Neural progenitor cell (in vitro differentiated cells): Measurements from ENCODE around the gene MYO1C. TPM values are rescaled to one million over a fixed set of nuclear protein-coding genes. Genes with fewer than 3 reads are reported as not detected.

ENCODE experiments used
- DNase-seq: peaks from one replicate; pipeline ENCODE4 v3.0.0-alpha.2; 2016; ENCODE audit warnings: low spot score
- H2AFZ ChIP-seq: fragments of 200-600 bp; sonication (generic); replicated peaks from 2 replicates; pipeline ENCODE4 v1.6.1; 2016; ENCODE audit warnings: antibody characterized with exemption
- H3F3A ChIP-seq: fragments of 200-600 bp; sonication (generic); 2 replicates; pipeline ENCODE4 v1.6.1; 2016; ENCODE audit warnings: antibody characterized with exemption, low read depth
- H3K27ac ChIP-seq: fragments of 200-600 bp; sonication (generic); 2 replicates; pipeline ENCODE4 v1.5.1; 2016; ENCODE audit warnings: mild to moderate bottlenecking
- H3K27me3 ChIP-seq: fragments of 200-600 bp; sonication (generic); 2 replicates; pipeline ENCODE4 v1.6.1; 2016; ENCODE audit warnings: mild to moderate bottlenecking, moderate library complexity
- H3K36me3 ChIP-seq: fragments of 200-600 bp; sonication (generic); 2 replicates; pipeline ENCODE4 v1.5.1; 2016
- H3K4me1 ChIP-seq: fragments of 200-600 bp; sonication (generic); 2 replicates; pipeline ENCODE4 v1.6.1; 2016; ENCODE audit warnings: mixed run types
- H3K4me2 ChIP-seq: fragments of 200-600 bp; sonication (generic); 2 replicates; pipeline ENCODE4 v1.6.1; 2016
- H3K4me3 ChIP-seq: fragments of 200-600 bp; sonication (generic); 2 replicates; pipeline ENCODE4 v1.5.1; 2016
- H3K79me2 ChIP-seq: fragments of 200-600 bp; sonication (generic); 2 replicates; pipeline ENCODE4 v1.6.1; 2016; ENCODE audit warnings: low read depth
- H3K9ac ChIP-seq: fragments of 200-600 bp; sonication (generic); 2 replicates; pipeline ENCODE4 v1.6.1; 2016
- H3K9me3 ChIP-seq: fragments of 200-600 bp; sonication (generic); 2 replicates; pipeline ENCODE4 v1.5.1; 2016; ENCODE audit warnings: low read depth
- H4K20me1 ChIP-seq: fragments of 200-600 bp; sonication (generic); 2 replicates; pipeline ENCODE4 v1.6.1; 2016; ENCODE audit warnings: low read depth
- H3K27ac Mint-ChIP-seq: 3 replicates; pipeline ENCODE4 v1.8.0; 2021; ENCODE audit warnings: mixed read lengths
- H3K27me3 Mint-ChIP-seq: 2 replicates; pipeline ENCODE4 v1.8.0; 2022; ENCODE audit warnings: low read depth, mild to moderate bottlenecking, inconsistent platforms, moderate library complexity, mixed read lengths; ENCODE audit not compliant: insufficient read depth
- H3K36me3 Mint-ChIP-seq: 3 replicates; pipeline ENCODE4 v1.8.0; 2021; ENCODE audit warnings: mixed read lengths
- H3K4me1 Mint-ChIP-seq: 3 replicates; pipeline ENCODE4 v1.8.0; 2021; ENCODE audit warnings: mixed read lengths
- H3K4me3 Mint-ChIP-seq: 3 replicates; pipeline ENCODE4 v1.8.0; 2021; ENCODE audit warnings: mild to moderate bottlenecking, moderate library complexity, mixed read lengths
- H3K9me3 Mint-ChIP-seq: 3 replicates; pipeline ENCODE4 v1.8.0; 2020; ENCODE audit warnings: mixed read lengths
- EZH2 ChIP-seq: fragments of 200-600 bp; sonication (generic); IDR thresholded peaks from 2 replicates; pipeline ENCODE4 v1.6.1; 2017; ENCODE audit warnings: antibody characterized with exemption, mild to moderate bottlenecking, moderate library complexity
- EZH2phosphoT487 ChIP-seq: fragments of 200-600 bp; sonication (generic); IDR thresholded peaks from 2 replicates; pipeline ENCODE4 v1.6.1; 2017; ENCODE audit warnings: antibody characterized with exemption
- total RNA-seq: library from RNA; depleted of rRNA; stranded (reverse); fragments of >200 nt; gene quantifications from 2 replicates; pipeline ENCODE4 v1.2.3, GENCODE V29; 2015; ENCODE audit warnings: low replicate concordance
- TF ChIP-seq, protein P1 (sequence below): fragments of 200-600 bp; sonication (generic); IDR thresholded peaks from 2 replicates; pipeline ENCODE4 v1.5.1; 2017; ENCODE audit warnings: antibody characterized with exemption, mild to moderate bottlenecking

Gene MYO1C
- total RNA-seq, 1 donor from 2014 or later: 28.7 TPM

DNA sequence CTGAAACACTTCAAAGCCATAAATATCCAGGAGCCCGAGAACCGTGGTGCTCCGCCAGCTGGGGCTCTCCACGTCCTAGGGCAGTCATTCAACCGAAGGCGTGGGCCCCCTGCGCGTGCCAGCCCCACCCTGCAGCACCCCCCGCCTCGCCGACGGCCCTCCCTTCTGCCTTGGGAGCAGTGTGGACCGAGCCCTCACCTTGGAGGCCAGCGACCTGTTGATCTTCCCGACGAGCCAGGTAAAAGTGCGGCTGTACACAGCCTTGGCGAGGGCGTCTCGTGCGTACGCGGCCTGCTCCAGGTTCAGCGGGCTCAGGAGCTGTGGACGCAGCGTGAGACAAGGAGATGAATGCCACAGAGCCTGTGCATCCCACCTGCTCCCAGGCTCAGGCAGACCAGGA lies 14.1 kb downstream of the MYO1C start:
- H3K27ac Mint-ChIP-seq: no peak overlapping the region
- TF ChIP-seq, protein P1, sequence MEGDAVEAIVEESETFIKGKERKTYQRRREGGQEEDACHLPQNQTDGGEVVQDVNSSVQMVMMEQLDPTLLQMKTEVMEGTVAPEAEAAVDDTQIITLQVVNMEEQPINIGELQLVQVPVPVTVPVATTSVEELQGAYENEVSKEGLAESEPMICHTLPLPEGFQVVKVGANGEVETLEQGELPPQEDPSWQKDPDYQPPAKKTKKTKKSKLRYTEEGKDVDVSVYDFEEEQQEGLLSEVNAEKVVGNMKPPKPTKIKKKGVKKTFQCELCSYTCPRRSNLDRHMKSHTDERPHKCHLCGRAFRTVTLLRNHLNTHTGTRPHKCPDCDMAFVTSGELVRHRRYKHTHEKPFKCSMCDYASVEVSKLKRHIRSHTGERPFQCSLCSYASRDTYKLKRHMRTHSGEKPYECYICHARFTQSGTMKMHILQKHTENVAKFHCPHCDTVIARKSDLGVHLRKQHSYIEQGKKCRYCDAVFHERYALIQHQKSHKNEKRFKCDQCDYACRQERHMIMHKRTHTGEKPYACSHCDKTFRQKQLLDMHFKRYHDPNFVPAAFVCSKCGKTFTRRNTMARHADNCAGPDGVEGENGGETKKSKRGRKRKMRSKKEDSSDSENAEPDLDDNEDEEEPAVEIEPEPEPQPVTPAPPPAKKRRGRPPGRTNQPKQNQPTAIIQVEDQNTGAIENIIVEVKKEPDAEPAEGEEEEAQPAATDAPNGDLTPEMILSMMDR: no peak
- TF ChIP-seq EZH2phosphoT487 (no peak), EZH2 (no peak)
- no peaks in the 10 kb centered on the region for H3K9me3 Mint-ChIP-seq

DNA sequence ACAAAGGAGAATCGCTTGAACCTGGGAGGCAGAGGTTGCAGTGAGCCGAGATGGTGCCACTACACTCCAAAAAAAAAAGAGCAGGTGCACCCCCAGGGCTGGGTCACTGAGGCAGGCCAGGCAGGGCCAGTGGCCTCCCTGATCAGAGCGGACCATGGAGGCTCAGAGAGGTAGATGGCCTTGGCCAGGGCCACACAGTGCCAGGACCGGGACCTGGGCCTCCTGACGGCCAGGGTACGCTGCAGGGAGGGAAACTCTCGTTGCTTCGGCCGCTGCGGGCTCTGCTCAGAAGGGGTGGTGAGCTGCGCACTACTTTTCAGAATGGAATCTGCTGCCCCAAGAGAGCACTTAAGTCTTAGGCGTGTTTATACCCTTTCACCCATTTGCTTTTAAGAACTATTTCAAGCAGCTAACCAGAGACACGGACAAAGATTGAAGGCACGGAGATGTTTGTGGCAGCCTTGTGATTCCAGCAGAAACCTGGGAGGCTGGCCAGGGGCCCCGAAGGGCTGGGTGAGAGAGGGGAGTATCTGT lies 17.1 kb downstream of the MYO1C start:
- peaks cover 5% of the 10 kb centered on the region for H3K27me3 Mint-ChIP-seq
- peaks cover 4% of the 10 kb centered on the region for H3K4me1 ChIP-seq
- no peak for DNase-seq
- no peaks in the 10 kb centered on the region for H3K9me3 Mint-ChIP-seq
- no peak overlapping the region for H3K9ac ChIP-seq
- H3K4me3 ChIP-seq: no peak overlapping the region
- no peaks in the 10 kb centered on the region for H3K9me3 ChIP-seq
- no peaks in the 10 kb centered on the region for H4K20me1 ChIP-seq
- H3K4me2 ChIP-seq: no peak overlapping the region
- TF ChIP-seq, protein P1: no peak
- TF ChIP-seq EZH2: no peak
- no peak for TF ChIP-seq EZH2phosphoT487
- H3K4me3 Mint-ChIP-seq: no peak overlapping the region
- H3K36me3 Mint-ChIP-seq: no peaks in the 10 kb centered on the region
- no peak overlapping the region for H3K27ac ChIP-seq
- peaks cover 22% of the 10 kb centered on the region for H3K4me1 Mint-ChIP-seq
- no peaks in the 10 kb centered on the region for H3K36me3 ChIP-seq
- no peaks in the 10 kb centered on the region for H3K79me2 ChIP-seq
- H3K27ac Mint-ChIP-seq: no peak overlapping the region
- no peaks in the 10 kb centered on the region for H3K27me3 ChIP-seq
- H3F3A ChIP-seq: no peaks in the 10 kb centered on the region
- no peak overlapping the region for H2AFZ ChIP-seq

More for the DNA sequence above, 14.1 kb downstream of the MYO1C start:
- Mint-ChIP-seq H3K27me3 (peaks cover 2% of the 10 kb centered on the region), H3K4me1 (peaks cover 15% of the 10 kb centered on the region), H3K36me3 (peaks cover 10% of the 10 kb centered on the region), H3K4me3 (no peak overlapping the region)
- no peaks in the 10 kb centered on the region for H4K20me1 ChIP-seq
- H3K9ac ChIP-seq: no peak overlapping the region
- H3K36me3 ChIP-seq: no peaks in the 10 kb centered on the region
- no peak overlapping the region for H3K27ac ChIP-seq
- DNase-seq: no peak
- no peaks in the 10 kb centered on the region for H3K4me1 ChIP-seq
- no peak overlapping the region for H3K4me3 ChIP-seq
- H3K4me2 ChIP-seq: no peak overlapping the region
- no peak overlapping the region for H2AFZ ChIP-seq
- H3K9me3 ChIP-seq: no peaks in the 10 kb centered on the region
- H3K79me2 ChIP-seq: no peaks in the 10 kb centered on the region
- H3K27me3 ChIP-seq: no peaks in the 10 kb centered on the region
- no peaks in the 10 kb centered on the region for H3F3A ChIP-seq

DNA sequence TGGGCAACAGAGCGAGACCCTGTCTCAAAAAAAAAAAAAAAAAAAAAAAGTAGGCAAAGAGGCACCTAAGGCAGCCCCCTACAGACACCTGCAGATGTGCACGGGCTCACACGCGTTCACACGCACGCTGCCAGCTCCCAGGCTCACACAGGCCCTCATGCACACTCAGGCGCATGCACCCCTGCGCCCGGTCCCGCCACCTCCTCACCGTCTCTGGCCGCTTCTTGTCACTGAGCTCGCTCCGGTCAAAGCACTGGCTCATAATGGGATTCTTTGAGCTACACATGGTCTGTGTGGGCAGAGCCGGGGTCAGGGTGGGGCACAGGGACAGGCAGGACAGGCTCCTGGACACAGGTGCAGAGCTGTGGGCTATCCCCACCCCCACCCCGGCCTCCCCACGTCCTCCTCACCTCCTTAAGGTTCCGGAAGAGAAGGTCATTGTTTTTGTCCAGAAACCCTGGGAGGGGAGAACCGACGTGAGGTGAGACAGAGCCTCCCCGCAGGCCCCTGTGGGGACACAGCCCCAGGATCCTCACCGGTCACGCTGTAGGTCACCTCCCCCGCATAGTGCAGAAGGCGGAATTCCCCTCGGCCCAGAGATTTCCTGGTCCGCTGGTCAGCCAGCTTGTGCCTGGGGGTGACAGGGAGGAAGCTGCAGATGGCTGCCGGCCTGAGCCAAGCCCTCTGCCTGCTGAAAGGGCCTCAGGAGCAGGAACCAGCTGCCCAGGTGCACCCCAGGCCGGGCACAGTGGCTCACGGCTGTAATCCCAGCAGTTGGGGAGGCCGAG lies 17.9 kb downstream of the MYO1C start:
- H4K20me1 ChIP-seq: no peaks in the 10 kb centered on the region
- H3K4me2 ChIP-seq: no peak overlapping the region
- TF ChIP-seq EZH2 (no peak), EZH2phosphoT487 (no peak)
- TF ChIP-seq, protein P1: no peak
- H3K27ac Mint-ChIP-seq: no peak overlapping the region
- H3K9me3 Mint-ChIP-seq: no peaks in the 10 kb centered on the region
- H2AFZ ChIP-seq: no peak overlapping the region
- H3K4me1 ChIP-seq: peaks cover 4% of the 10 kb centered on the region
- peaks cover 5% of the 10 kb centered on the region for H3K27me3 Mint-ChIP-seq
- no peak overlapping the region for H3K9ac ChIP-seq
- H3K4me1 Mint-ChIP-seq: peaks cover 22% of the 10 kb centered on the region
- H3F3A ChIP-seq: peaks cover 1% of the 10 kb centered on the region
- H3K79me2 ChIP-seq: no peaks in the 10 kb centered on the region
- H3K4me3 Mint-ChIP-seq: no peak overlapping the region
- H3K27ac ChIP-seq: no peak overlapping the region
- H3K4me3 ChIP-seq: no peak overlapping the region
- H3K9me3 ChIP-seq: no peaks in the 10 kb centered on the region
- peaks cover under 1% of the 10 kb centered on the region for H3K36me3 Mint-ChIP-seq
- no peaks in the 10 kb centered on the region for H3K27me3 ChIP-seq
- no peaks in the 10 kb centered on the region for H3K36me3 ChIP-seq
- no peak for DNase-seq
